Measurements from ENCODE around the gene AGXT. TPM values are rescaled to one million over a fixed set of nuclear protein-coding genes. Genes with fewer than 3 reads are reported as not detected.

Gene AGXT
- total RNA-seq, 1 donor: not detected

- no peak for DNase-seq (ENCODE audit: low read depth)
- H3K4me3 ChIP-seq (ENCODE audit: low read depth, low read length): no peak overlapping the region
- no peak for TF ChIP-seq CTCF (IDR thresholded peaks at IDR 0.05; ENCODE audit: insufficient read depth, low read length)
Observed at GRCh38 chr2:240858871-240859270, 9.8 kb upstream of the AGXT start.

DNA sequence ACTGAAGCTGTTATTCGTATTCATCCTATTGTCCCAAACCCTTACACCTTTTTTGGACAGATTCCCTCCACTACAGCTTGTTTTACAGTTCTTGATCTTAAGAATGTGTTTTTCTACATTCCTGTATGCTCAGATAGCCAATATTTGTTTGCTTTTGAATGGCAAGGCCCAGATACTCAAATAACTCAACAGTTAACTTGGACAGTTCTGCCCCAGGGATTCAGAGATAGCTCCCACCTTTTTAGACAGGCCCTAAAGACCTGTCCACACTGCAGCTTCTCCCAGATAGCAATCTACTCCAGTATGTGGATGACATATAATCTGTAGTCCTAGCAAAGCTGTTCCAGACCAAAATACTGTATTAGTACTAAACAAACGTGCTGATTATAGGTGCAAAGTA, 7.1 kb upstream of the AGXT start:
- no peak for TF ChIP-seq CTCF (IDR thresholded peaks at IDR 0.05; ENCODE audit: insufficient read depth, low read length)
- no peak overlapping the region for H3K4me3 ChIP-seq (ENCODE audit: low read depth, low read length)
- no peak for DNase-seq (ENCODE audit: low read depth)

- H3K4me3 ChIP-seq (ENCODE audit: low read depth, low read length): no peak overlapping the region
- no peak for DNase-seq (ENCODE audit: low read depth)
- no peak for TF ChIP-seq CTCF (IDR thresholded peaks at IDR 0.05; ENCODE audit: insufficient read depth, low read length)
Observed at GRCh38 chr2:240864475-240864874, 4.1 kb upstream of the AGXT start.

DNA sequence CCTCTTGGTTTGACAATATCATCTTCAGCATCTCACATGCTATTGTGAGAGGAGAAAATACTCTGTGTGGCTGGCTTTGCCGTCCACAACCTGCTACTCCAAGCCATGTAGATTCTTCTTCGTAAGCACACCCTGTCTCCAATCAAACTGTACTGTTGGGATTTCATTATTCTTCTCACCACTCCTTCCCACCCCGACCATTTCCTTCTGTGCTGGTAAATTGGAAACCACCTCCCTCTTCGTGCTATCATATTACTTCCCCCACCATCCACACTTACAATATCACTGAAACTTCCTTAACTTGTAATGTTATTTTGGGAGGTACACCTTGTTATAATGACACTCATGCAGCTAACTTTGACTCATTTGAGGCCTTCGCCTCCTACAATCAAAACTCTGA, 3.2 kb upstream of the AGXT start:
- TF ChIP-seq CTCF (IDR thresholded peaks at IDR 0.05; ENCODE audit: insufficient read depth, low read length): no peak
- DNase-seq (ENCODE audit: low read depth): no peak
- H3K4me3 ChIP-seq (ENCODE audit: low read depth, low read length): no peak overlapping the region

GRCh38 chr2:240869109-240869955, 708 bp downstream of the AGXT start:
- DNase-seq (ENCODE audit: low read depth): no peak
- no peak overlapping the region for H3K4me3 ChIP-seq (ENCODE audit: low read depth, low read length)
- no peak for TF ChIP-seq CTCF (IDR thresholded peaks at IDR 0.05; ENCODE audit: insufficient read depth, low read length)

DNA sequence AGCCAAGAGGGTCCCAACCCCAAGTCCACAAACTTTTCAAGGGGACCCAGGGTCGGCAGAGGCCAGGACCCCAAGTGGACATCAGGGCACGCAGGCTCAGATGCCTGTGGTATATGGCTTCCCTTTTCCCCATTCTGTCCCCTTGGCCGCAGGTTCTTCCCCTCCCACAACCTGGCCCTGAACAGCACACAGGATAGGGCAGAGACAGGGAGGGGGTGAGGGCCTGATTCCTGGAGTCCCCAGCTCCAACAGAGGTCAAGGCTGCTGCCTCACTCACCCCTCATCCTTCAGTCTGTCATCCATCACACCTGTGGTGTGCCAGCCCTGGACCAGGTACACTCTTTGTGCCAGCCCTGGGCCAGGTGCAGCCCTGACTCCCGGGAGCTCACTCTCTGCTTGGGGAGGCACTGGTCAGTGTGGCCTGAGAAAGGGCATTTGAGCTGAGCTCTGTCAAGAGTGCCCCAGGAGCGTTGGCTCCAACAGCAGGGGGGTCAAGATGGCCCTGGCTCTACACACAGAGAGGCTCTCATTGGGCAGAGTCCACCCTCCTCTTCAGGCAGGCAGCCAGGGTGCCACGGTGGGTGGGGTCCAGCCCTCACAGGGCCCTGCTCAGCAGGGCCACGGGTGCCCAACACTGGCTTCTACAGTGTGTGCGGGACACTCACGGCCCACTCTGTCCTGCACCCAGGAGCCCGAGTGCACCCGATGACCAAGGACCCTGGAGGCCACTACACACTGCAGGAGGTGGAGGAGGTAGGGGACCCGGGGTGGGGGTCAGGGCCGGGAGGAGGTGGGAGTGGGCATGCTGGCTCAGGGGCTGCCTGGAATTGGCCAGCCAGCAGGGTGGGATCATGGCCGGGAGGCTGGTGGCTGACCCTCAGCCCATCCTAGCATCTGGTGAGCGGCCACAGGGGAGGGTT, 1.6 kb downstream of the AGXT start:
- no peak for TF ChIP-seq CTCF (IDR thresholded peaks at IDR 0.05; ENCODE audit: insufficient read depth, low read length)
- H3K4me3 ChIP-seq (ENCODE audit: low read depth, low read length): no peak overlapping the region
- no peak for DNase-seq (ENCODE audit: low read depth)

Measured in fibroblast of the aortic adventitia (primary cell).